ENCODE data around the gene RNF19B. TPM values are rescaled to one million over a fixed set of nuclear protein-coding genes. Genes with fewer than 3 reads are reported as not detected.

The RNF19B gene
- total RNA-seq, 2 donors from 2014 or later: 17.8 TPM

- H3K4me1 ChIP-seq (ENCODE audit: control insufficient read depth, insufficient read depth, low read length): no peaks in the 10 kb centered on the region
- H3K36me3 ChIP-seq (ENCODE audit: control insufficient read depth, insufficient read depth, low read length): no peaks in the 10 kb centered on the region
- Mint-ChIP-seq H3K9me3 (peaks cover 6% of the 10 kb centered on the region), H3K27me3 (ENCODE audit: insufficient read depth) (peaks cover 92% of the 10 kb centered on the region), H3K36me3 (ENCODE audit: low read depth) (no peaks in the 10 kb centered on the region), H3K27ac (no peak overlapping the region), H3K4me3 (peak overlapping the region; percentile 53), H3K4me1 (no peaks in the 10 kb centered on the region)
- no peaks in the 10 kb centered on the region for H3K9me3 ChIP-seq (ENCODE audit: control insufficient read depth, low read length)
- TF ChIP-seq CTCF (conservative IDR thresholded peaks at IDR 0.05): peak; percentile 100
- DNase-seq: peak; percentile 93
- peaks cover 70% of the 10 kb centered on the region for H3K27me3 ChIP-seq (ENCODE audit: control insufficient read depth, insufficient read depth, low read length, poor library complexity, severe bottlenecking)
- WGBS, 2 experiments (ENCODE audit: insufficient coverage in 1 of 2, insufficient read length in 1 of 2): 31 to 66% methylated on average over 20 to 49 of the region's 49 CpGs
- no peak overlapping the region for H3K9ac ChIP-seq (ENCODE audit: extremely low read depth, low read length, poor library complexity, severe bottlenecking)
- no peak overlapping the region for H3K27ac ChIP-seq (ENCODE audit: low read depth, low read length)
- H3K4me3 ChIP-seq (ENCODE audit: low read length): peak overlapping the region; percentile 71
These were observed 72.0 kb downstream of the RNF19B start for GRCh38 chr1:32892368-32893197.

- H3K4me1 ChIP-seq (ENCODE audit: control insufficient read depth, insufficient read depth, low read length): no peaks in the 10 kb centered on the region
- 93 to 100% methylated on average over 2 to 3 of the region's 3 CpGs for WGBS, 2 experiments (ENCODE audit: insufficient coverage in 1 of 2, insufficient read length in 1 of 2)
- H3K9ac ChIP-seq (ENCODE audit: extremely low read depth, low read length, poor library complexity, severe bottlenecking): no peak overlapping the region
- no peak for TF ChIP-seq CTCF (conservative IDR thresholded peaks at IDR 0.05)
- Mint-ChIP-seq H3K4me1 (no peaks in the 10 kb centered on the region), H3K27me3 (ENCODE audit: insufficient read depth) (peaks cover 92% of the 10 kb centered on the region), H3K4me3 (no peak overlapping the region), H3K27ac (no peak overlapping the region), H3K36me3 (ENCODE audit: low read depth) (no peaks in the 10 kb centered on the region), H3K9me3 (peaks cover 6% of the 10 kb centered on the region)
- H3K4me3 ChIP-seq (ENCODE audit: low read length): no peak overlapping the region
- H3K27ac ChIP-seq (ENCODE audit: low read depth, low read length): no peak overlapping the region
- DNase-seq: no peak
- no peaks in the 10 kb centered on the region for H3K9me3 ChIP-seq (ENCODE audit: control insufficient read depth, low read length)
- peaks cover 77% of the 10 kb centered on the region for H3K27me3 ChIP-seq (ENCODE audit: control insufficient read depth, insufficient read depth, low read length, poor library complexity, severe bottlenecking)
- no peaks in the 10 kb centered on the region for H3K36me3 ChIP-seq (ENCODE audit: control insufficient read depth, insufficient read depth, low read length)
These were observed 73.0 kb downstream of the RNF19B start for GRCh38 chr1:32891630-32892029.

GRCh38 chr1:32891241-32891570, 73.4 kb downstream of the RNF19B start:
- Mint-ChIP-seq H3K4me3 (no peak overlapping the region), H3K36me3 (ENCODE audit: low read depth) (no peaks in the 10 kb centered on the region), H3K4me1 (no peaks in the 10 kb centered on the region), H3K27me3 (ENCODE audit: insufficient read depth) (peaks cover 89% of the 10 kb centered on the region), H3K27ac (no peak overlapping the region), H3K9me3 (peaks cover 6% of the 10 kb centered on the region)
- no peak for DNase-seq
- Histone ChIP-seq H3K27me3 (ENCODE audit: control insufficient read depth, insufficient read depth, low read length, poor library complexity, severe bottlenecking) (peaks cover 79% of the 10 kb centered on the region), H3K27ac (ENCODE audit: low read depth, low read length) (no peak overlapping the region), H3K9me3 (ENCODE audit: control insufficient read depth, low read length) (no peaks in the 10 kb centered on the region), H3K9ac (ENCODE audit: extremely low read depth, low read length, poor library complexity, severe bottlenecking) (no peak overlapping the region), H3K4me3 (ENCODE audit: low read length) (no peak overlapping the region), H3K4me1 (ENCODE audit: control insufficient read depth, insufficient read depth, low read length) (no peaks in the 10 kb centered on the region), H3K36me3 (ENCODE audit: control insufficient read depth, insufficient read depth, low read length) (no peaks in the 10 kb centered on the region)
- 96 to 100% methylated on average over 1 of the region's 1 CpG for WGBS, 2 experiments (ENCODE audit: insufficient coverage in 1 of 2, insufficient read length in 1 of 2)
- no peak for TF ChIP-seq CTCF (conservative IDR thresholded peaks at IDR 0.05)
